Kidney (tissue), 14 donors: Measurements from ENCODE around the gene HES3. TPM values are rescaled to one million over a fixed set of nuclear protein-coding genes. Genes with fewer than 3 reads are reported as not detected.

Experiments used
- DNase-seq, 5 donors: peaks; one replicate each; pipeline ENCODE4 v3.0.0-alpha.2; 2013 to 2020
- FAIRE-seq: peaks from 2 replicates; lab custom pipeline; 2012; peaks lifted over from hg19 to GRCh38; lab: Jason Lieb, UNC
- H3K27ac ChIP-seq, 2 donors: one replicate each; pipeline ENCODE4 v1.7.0; 2013; ENCODE audit warnings: low read depth in 2 of 2, low read length in 2 of 2, inconsistent platforms in 1 of 2
- H3K27me3 ChIP-seq: one replicate; pipeline ENCODE4 v1.7.1; 2013; ENCODE audit warnings: low read length, inconsistent platforms; ENCODE audit not compliant: control insufficient read depth, insufficient read depth
- H3K36me3 ChIP-seq, 3 donors: one replicate each; pipeline versions ENCODE4 v1.7.0 to v1.7.1; 2013; ENCODE audit warnings: low read length in 3 of 3, control low read depth in 1 of 3, inconsistent platforms in 1 of 3; ENCODE audit not compliant: insufficient read depth in 3 of 3, control insufficient read depth in 2 of 3
- H3K4me1 ChIP-seq, 3 donors: one replicate each; pipeline versions ENCODE4 v1.7.0 to v1.7.1; 2013; ENCODE audit warnings: low read length in 3 of 3, inconsistent platforms in 1 of 3, low read depth in 1 of 3; ENCODE audit not compliant: control insufficient read depth in 2 of 3, insufficient read depth in 2 of 3
- H3K4me3 ChIP-seq, 3 donors: one replicate each; pipeline versions ENCODE4 v1.7.0 to v1.8.1; 2013; ENCODE audit warnings: low read length in 3 of 3, control low read depth in 1 of 3, inconsistent platforms in 1 of 3
- H3K9ac ChIP-seq, 3 donors: one replicate each; pipeline versions ENCODE4 v1.7.0 to v1.7.1; 2013; ENCODE audit warnings: low read length in 3 of 3, control low read depth in 1 of 3, inconsistent platforms in 1 of 3
- H3K9me3 ChIP-seq, 3 donors: one replicate each; pipeline versions ENCODE4 v1.7.0 to v1.7.1; 2013; ENCODE audit warnings: low read length in 3 of 3, control low read depth in 1 of 3, inconsistent platforms in 1 of 3; ENCODE audit not compliant: control insufficient read depth in 2 of 3, insufficient read depth in 1 of 3
- intact Hi-C: fragments of 100-400 bp; cut with DNase I; formaldehyde crosslinking; loops from one replicate; pipeline ENCODE4 v1.11.1; 2022
- polyA plus RNA-seq: library from polyadenylated mRNA; stranded (reverse); fragments of 350-450 nt; fragmentation: Illumina TruSeq; extraction: RNeasy Lipid Tissue Mini Kit (QIAGEN cat#74804); gene quantifications from one replicate; pipeline ENCODE4 v1.2.3, GENCODE V29; 2014; ENCODE audit warnings: low read depth, low replicate concordance; ENCODE audit not compliant: insufficient read depth
- total RNA-seq: library from RNA; stranded (reverse); fragmentation: NEBNext Ultra II Directional; extraction: Animal tissue kit (Norgen Biotek cat#: 25700); gene quantifications from one replicate; pipeline ENCODE4 v1.2.1, GENCODE V29; 2021
- TF ChIP-seq, protein P1 (sequence below): IDR thresholded peaks from 3 replicates; pipeline ENCODE4 v1.5.1; 2012; ENCODE audit warnings: mild to moderate bottlenecking, moderate library complexity, borderline replicate concordance; ENCODE audit not compliant: insufficient read depth; ENCODE audit errors: extremely low read depth
- donor health status: control.
- donor health status: control.
- donor health status: control.
- donor health status: control.
- donor health status: control.
- donor health status: DM: yes; HTN: yes; CAD: no.
- donor health status: Normal renal cell carcinoma (clear cell type).

Gene HES3
- total and polyA plus RNA-seq, 2 donors from 2014 or later, result not detected

DNA sequence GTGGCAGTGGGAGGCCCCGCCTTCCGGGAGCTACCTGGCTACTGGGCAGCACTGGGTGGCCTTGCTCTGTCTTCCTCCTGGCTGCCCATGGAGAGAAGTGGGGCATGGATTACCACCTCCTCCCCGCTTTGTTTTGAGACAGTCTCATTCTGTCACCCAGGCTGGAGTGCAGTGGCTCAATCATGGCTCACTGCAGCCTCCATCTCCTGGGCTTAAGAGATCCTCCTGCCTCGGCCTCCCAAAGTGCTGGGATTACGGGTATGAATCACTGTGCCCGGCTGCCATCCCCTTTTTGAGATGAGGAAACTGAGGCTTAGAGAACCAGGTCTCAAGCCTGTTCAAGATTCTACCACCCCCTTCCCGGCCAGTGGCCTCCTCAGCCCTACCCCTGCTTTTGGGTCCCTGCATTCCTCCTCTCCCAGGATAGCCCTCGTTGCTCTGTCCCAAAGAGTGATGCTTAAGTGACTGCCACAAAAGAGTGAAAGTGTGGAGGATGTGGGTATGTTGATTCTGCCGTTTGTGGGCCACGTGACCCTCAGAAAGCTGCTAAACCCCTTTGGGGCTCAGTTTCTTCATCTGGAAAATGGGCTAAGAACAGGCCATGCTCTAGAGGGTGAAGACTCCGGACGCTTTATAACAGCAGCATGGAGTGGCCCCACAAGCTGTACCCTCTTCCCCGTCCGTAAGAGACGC is 7.8 kb downstream of the HES3 start:
- no peak overlapping the region for H3K27ac ChIP-seq
- FAIRE-seq, result no peak
- peaks cover 0 to 2% (median 0%) of the 10 kb centered on the region in 3 donors for H3K4me1 ChIP-seq
- H3K4me3 ChIP-seq, result no peak overlapping the region
- H3K27me3 ChIP-seq, result no peaks in the 10 kb centered on the region
- TF ChIP-seq, protein P1, sequence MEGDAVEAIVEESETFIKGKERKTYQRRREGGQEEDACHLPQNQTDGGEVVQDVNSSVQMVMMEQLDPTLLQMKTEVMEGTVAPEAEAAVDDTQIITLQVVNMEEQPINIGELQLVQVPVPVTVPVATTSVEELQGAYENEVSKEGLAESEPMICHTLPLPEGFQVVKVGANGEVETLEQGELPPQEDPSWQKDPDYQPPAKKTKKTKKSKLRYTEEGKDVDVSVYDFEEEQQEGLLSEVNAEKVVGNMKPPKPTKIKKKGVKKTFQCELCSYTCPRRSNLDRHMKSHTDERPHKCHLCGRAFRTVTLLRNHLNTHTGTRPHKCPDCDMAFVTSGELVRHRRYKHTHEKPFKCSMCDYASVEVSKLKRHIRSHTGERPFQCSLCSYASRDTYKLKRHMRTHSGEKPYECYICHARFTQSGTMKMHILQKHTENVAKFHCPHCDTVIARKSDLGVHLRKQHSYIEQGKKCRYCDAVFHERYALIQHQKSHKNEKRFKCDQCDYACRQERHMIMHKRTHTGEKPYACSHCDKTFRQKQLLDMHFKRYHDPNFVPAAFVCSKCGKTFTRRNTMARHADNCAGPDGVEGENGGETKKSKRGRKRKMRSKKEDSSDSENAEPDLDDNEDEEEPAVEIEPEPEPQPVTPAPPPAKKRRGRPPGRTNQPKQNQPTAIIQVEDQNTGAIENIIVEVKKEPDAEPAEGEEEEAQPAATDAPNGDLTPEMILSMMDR, result no peak
- intact Hi-C loops, result loop anchor here (10.0 kb wide), 1 partner anchor 93 kb away; no protein-coding TSS in a partner anchor
- H3K9ac ChIP-seq, result no peak overlapping the region
- peak in 1 of 5 donors; percentile 25 for DNase-seq
- H3K36me3 ChIP-seq, result no peaks in the 10 kb centered on the region
- no peaks in the 10 kb centered on the region for H3K9me3 ChIP-seq

DNA sequence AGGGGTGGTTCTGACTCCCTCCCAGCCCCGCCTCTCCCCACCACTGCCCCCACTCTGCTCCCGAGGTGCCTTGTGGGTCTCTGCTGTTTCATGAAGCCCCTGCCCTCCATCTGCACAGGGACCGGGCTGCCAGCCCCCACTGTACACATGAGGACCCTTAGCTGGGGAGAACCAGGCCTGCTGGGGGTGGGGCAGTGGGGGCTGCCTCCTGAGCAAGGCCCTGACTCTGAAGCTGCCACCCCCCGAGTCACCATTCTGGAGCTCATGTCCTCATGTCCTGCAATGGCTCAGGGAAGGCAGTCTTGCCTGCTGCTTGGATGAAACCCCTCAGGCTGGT is 8.4 kb downstream of the HES3 start:
- DNase-seq (peak in 2 of 5 donors; percentile 33 to 56), FAIRE-seq (no peak)
- intact Hi-C loops, result loop anchor here (10.0 kb wide), 1 partner anchor 92 kb away; no protein-coding TSS in a partner anchor
- no peaks in the 10 kb centered on the region for H3K36me3 ChIP-seq
- H3K9me3 ChIP-seq, result no peaks in the 10 kb centered on the region
- H3K9ac ChIP-seq, result no peak overlapping the region
- H3K27ac ChIP-seq, result no peak overlapping the region
- no peaks in the 10 kb centered on the region for H3K27me3 ChIP-seq
- TF ChIP-seq, protein P1, result no peak
- H3K4me3 ChIP-seq, result no peak overlapping the region
- H3K4me1 ChIP-seq, result peaks cover 0 to 2% (median 0%) of the 10 kb centered on the region in 3 donors

DNA sequence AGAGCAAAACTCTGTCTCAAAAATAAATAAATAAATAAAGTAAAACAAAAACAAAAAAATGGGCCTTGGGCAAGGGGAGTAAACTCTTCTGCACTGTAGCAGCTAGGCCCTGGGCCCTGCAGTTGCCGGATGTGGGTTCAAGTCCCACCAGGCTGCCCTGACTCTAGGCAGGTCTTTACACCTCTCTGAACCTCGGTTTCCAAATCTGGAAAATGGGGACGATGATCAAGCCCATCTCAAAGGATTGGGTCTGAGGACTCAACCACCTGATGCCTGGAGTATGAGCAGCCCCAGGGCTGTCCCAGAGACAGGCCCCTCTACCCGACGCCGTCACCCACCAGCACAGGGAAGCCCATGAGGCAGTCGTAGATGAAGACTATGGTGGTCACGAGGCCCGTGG is 9.4 kb downstream of the HES3 start:
- H3K9me3 ChIP-seq, result no peaks in the 10 kb centered on the region
- H3K36me3 ChIP-seq, result no peaks in the 10 kb centered on the region
- intact Hi-C loops, result loop anchor here (10.0 kb wide), 1 partner anchor 91 kb away; no protein-coding TSS in a partner anchor
- FAIRE-seq (no peak), DNase-seq (no peak)
- peaks cover 0 to 2% (median 0%) of the 10 kb centered on the region in 3 donors for H3K4me1 ChIP-seq
- H3K27ac ChIP-seq, result no peak overlapping the region
- H3K27me3 ChIP-seq, result no peaks in the 10 kb centered on the region
- TF ChIP-seq, protein P1, result no peak
- no peak overlapping the region for H3K9ac ChIP-seq
- H3K4me3 ChIP-seq, result no peak overlapping the region
